Kidney epithelial cell (primary cell): ENCODE data around the gene KRTAP5-8. TPM values are rescaled to one million over a fixed set of nuclear protein-coding genes. Genes with fewer than 3 reads are reported as not detected.

Experiments used
- total RNA-seq: library from RNA; depleted of rRNA; stranded (reverse); fragments of >200 nt; gene quantifications from 2 replicates; pipeline ENCODE4 v1.2.3, GENCODE V29; 2015

Gene KRTAP5-8
- total RNA-seq, 1 donor from 2014 or later, result not detected

Other genes starting within 250 kb of the KRTAP5-8 start
- gene DHCR7, start 89.6 kb upstream of the KRTAP5-8 start, total RNA-seq, result 88.8 and 105 TPM in 2 replicates
- 66.7 and 70.1 TPM in 2 replicates for gene NADSYN1, start 84.8 kb upstream of the KRTAP5-8 start, total RNA-seq
- not detected in 2 replicates for gene KRTAP5-7, start 10.8 kb upstream of the KRTAP5-8 start, total RNA-seq
- not detected in 2 replicates for gene KRTAP5-9, start 10.4 kb downstream of the KRTAP5-8 start, total RNA-seq
- gene KRTAP5-10, start 27.5 kb downstream of the KRTAP5-8 start, total RNA-seq, result not detected in 2 replicates
- gene KRTAP5-11, start 44.9 kb downstream of the KRTAP5-8 start, total RNA-seq, result not detected in 2 replicates